ENCODE measurements around the gene ITPKA.

The ITPKA gene

DNA sequence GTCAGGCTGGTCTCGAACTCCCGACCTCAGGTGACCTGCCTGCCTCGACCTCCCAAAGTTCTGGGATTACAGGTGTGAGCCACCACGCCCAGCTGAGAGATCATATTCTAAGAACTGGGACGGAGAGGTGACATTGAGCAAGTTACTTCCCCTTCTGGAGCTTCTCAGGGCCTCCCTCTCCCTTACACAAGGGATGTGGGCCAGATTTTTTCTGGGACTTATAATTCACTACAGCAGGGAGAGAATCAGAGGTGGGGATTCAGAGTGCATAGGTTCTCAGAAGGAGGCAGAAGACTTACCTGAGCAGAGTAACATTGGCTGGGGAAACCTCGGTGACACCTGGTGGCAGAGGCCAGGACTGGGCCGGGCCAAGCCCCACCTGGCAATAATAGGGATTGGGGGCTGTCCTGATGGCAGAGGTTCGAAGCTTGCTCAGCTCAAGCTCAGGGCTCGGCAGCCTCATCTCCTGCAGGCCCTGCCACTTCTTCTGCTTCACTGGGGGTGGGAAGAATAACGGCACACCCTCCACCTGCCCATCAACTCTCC lies 13.2 kb downstream of the ITPKA start:
- Histone ChIP-seq H3K4me1 (peaks cover 40% of the 10 kb centered on the region), H3K27me3 (peaks cover 31% of the 10 kb centered on the region), H3K27ac (no peak overlapping the region), H3K36me3 (no peaks in the 10 kb centered on the region), H3K4me2 (no peak overlapping the region), H3K9me3 (no peaks in the 10 kb centered on the region), H4K20me1 (peaks cover 9% of the 10 kb centered on the region), H3K9ac (no peak overlapping the region), H3K4me3 (no peak overlapping the region)
- no peak for TF ChIP-seq Cebpa-rat (IDR thresholded peaks at IDR 0.05)

DNA sequence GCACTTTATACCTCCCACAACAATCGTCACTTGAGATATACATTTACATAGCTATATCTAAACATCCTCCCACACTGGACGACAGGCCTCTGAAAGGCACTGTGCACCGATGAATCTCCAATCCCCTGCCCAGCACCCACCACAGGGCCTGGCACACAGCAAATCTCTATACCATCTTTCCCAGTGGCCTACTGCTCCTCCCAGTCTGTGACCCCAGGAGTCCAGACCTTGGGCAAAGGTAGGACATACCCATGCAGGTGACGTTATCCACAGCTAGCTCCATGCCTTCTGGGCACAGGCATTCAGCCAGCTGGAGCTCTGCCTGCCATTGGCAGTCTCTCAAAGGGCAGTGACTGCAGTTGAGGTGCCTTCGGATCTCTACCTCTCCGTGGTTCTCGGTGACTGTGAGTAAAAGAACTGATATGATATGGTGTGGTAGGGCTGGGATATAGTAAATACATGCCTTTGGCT lies 14.2 kb downstream of the ITPKA start:
- no peak for TF ChIP-seq Cebpa-rat (IDR thresholded peaks at IDR 0.05)
- no peak overlapping the region for H3K27ac ChIP-seq
- H4K20me1 ChIP-seq, result peaks cover 17% of the 10 kb centered on the region
- no peak overlapping the region for H3K9ac ChIP-seq
- H3K4me2 ChIP-seq, result no peak overlapping the region
- H3K27me3 ChIP-seq, result peaks cover 31% of the 10 kb centered on the region
- no peaks in the 10 kb centered on the region for H3K36me3 ChIP-seq
- H3K9me3 ChIP-seq, result no peaks in the 10 kb centered on the region
- peaks cover 40% of the 10 kb centered on the region for H3K4me1 ChIP-seq
- H3K4me3 ChIP-seq, result no peak overlapping the region

DNA sequence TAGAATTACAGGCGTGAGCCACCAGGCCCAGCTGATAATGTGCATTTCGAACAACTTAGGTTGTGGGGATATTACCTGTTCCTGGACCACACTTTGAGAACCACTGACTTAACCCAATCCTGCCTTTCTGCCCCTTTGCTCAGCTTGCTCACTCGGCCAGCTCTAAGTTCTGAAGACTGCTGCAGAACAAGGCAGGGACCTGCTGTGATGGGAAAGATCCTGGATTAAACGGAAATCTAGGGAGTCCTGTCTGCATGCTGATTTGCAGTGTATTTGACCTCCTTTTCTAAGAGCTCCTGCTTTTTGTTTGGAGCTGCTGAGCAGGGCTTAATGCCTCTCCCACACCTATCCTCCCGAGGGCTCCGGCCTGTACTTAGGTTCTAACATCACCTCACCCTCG lies 17.1 kb downstream of the ITPKA start:
- peaks cover 17% of the 10 kb centered on the region for H4K20me1 ChIP-seq
- peak overlapping the region; percentile 100; the same call in 1 of the 2 replicates for H3K4me2 ChIP-seq
- H3K27me3 ChIP-seq, result peaks cover 29% of the 10 kb centered on the region
- H3K4me1 ChIP-seq, result peaks cover 40% of the 10 kb centered on the region
- H3K36me3 ChIP-seq, result no peaks in the 10 kb centered on the region
- no peak overlapping the region for H3K4me3 ChIP-seq
- TF ChIP-seq Cebpa-rat (IDR thresholded peaks at IDR 0.05), result no peak
- H3K9me3 ChIP-seq, result no peaks in the 10 kb centered on the region
- H3K27ac ChIP-seq, result no peak overlapping the region
- H3K9ac ChIP-seq, result no peak overlapping the region

DNA sequence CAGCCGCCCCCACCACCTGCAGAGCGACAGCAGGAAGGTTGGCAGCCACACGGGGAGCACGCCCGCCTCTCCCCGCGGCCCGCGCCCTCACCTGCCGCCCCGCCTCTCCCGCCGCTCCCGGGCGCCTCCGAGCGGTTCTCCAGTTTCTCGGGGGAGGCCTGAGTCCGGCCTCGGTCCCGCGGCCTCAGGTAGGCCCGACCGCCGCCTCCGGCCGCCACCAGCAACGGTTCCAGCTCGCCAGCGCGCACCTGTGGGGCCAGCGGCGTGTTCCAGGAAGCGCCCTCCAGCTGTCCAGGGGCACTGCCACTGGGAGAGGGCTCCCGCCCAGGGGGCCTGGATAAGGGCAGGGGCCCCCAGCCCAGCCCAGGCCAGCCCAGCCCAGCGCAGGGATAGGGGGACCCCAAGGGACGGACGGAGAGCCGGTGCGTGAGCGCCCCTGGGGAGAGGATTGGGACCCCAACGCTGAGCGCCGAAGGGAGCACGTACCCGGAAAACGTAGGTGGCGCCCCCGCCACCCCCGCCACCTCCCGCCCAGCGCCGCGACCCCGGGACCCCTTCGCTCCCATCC lies 17.7 kb downstream of the ITPKA start:
- Histone ChIP-seq H3K27me3 (peaks cover 29% of the 10 kb centered on the region), H3K9ac (no peak overlapping the region), H3K4me1 (peaks cover 40% of the 10 kb centered on the region), H3K4me3 (no peak overlapping the region; the same call in 1 of the 2 replicates), H4K20me1 (peaks cover 17% of the 10 kb centered on the region), H3K4me2 (peak overlapping the region; percentile 100), H3K36me3 (0 out of 2 replicates have a peak, but pooled peaks cover 2% of the 10 kb centered on the region), H3K27ac (no peak overlapping the region), H3K9me3 (no peaks in the 10 kb centered on the region)
- TF ChIP-seq Cebpa-rat (IDR thresholded peaks at IDR 0.05), result no peak

DNA sequence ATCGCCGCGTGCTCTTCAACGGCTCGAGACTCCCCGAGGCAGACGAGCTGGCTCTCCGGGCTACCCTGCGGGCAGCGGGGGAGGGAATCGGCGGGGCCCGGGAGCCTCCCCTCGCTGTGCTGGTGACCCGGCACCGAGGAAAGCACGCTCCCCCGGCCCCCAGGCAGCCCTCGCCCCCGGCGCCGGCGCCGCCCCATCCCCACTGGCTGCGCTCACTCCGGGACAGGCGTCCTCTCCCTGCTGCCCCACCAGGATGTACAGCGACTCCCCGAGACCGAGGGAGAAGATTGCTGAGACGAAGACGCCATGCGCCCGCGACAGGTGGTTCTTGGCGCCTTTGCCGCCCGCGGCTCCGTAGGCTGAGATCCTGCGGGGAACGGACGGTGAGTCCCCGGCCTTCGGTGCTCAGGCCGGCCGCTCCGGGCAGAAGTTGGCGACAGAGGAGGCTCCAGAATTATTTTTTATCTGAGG lies 18.3 kb downstream of the ITPKA start:
- Histone ChIP-seq H3K36me3 (peaks cover 7% of the 10 kb centered on the region; the same call in 1 of the 2 replicates), H3K27ac (no peak overlapping the region), H3K9me3 (no peaks in the 10 kb centered on the region), H3K4me2 (peak overlapping the region; percentile 100), H3K27me3 (peaks cover 29% of the 10 kb centered on the region), H3K4me1 (peaks cover 40% of the 10 kb centered on the region), H4K20me1 (peaks cover 17% of the 10 kb centered on the region), H3K4me3 (peak overlapping the region; percentile 61), H3K9ac (no peak overlapping the region; the same call in 1 of the 2 replicates)
- TF ChIP-seq Cebpa-rat (IDR thresholded peaks at IDR 0.05), result no peak

DNA sequence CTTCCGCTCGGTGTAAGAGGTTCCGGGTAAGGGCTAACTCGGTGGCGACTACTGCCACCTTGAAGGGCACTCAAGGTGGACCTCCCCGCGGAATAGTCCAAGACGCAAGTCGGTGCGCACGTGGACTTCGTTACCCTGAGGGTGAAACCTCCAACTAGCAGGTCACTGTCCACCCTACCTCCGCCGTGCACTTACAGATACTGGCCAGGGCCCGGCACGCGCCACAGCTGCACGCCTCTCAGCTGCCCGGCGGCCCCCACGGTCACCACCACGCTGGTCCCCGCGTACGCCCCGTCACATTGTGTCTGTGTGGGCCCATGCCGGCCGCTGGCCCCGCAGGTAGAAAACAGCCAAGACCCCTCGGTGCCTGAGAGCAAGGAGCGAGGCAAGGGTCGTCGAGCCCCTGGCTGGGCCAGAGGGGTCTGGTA lies 18.9 kb downstream of the ITPKA start:
- Histone ChIP-seq H3K4me2 (peak overlapping the region; percentile 100), H3K36me3 (peaks cover 13% of the 10 kb centered on the region), H4K20me1 (peaks cover 17% of the 10 kb centered on the region), H3K4me1 (peaks cover 41% of the 10 kb centered on the region), H3K27me3 (peaks cover 29% of the 10 kb centered on the region), H3K9me3 (no peaks in the 10 kb centered on the region), H3K27ac (no peak overlapping the region), H3K4me3 (peak overlapping the region; percentile 61), H3K9ac (peak overlapping the region; percentile 46; the same call in 1 of the 2 replicates)
- no peak for TF ChIP-seq Cebpa-rat (IDR thresholded peaks at IDR 0.05)

DNA sequence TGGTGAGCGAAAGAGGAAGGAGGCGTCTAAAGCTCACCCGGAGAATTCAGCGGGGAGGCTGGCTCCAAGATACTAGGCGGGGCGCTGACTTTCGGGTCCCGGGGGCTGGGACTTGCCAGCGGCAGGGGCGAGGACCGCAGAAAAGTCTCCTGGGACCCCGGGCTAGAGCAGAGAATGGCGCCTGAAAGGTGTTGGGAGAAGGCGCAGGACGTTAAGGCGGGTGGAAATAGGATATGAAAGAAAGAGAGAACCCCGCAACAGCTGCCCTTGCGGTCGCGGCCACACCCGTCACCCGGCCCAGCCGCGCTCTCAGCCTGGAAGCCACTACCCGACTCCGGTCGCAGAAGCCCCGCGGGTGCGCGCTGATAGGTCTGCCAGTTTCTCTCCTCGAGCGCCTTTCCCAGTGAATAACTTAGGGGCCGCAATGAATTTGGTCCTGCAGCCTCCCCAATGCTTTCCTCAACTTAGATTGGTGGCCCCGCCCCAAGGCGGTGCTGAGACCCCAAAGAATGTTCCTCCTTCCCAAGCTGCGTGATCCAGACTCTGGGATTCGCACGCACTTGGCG lies 19.3 kb downstream of the ITPKA start:
- peak overlapping the region; percentile 100 for H3K4me2 ChIP-seq
- H3K36me3 ChIP-seq, result peaks cover 18% of the 10 kb centered on the region
- peaks cover 29% of the 10 kb centered on the region for H3K27me3 ChIP-seq
- H3K4me1 ChIP-seq, result peaks cover 46% of the 10 kb centered on the region
- TF ChIP-seq Cebpa-rat (IDR thresholded peaks at IDR 0.05), result no peak
- H3K4me3 ChIP-seq, result peak overlapping the region; percentile 61
- peak overlapping the region; percentile 46; the same call in 1 of the 2 replicates for H3K9ac ChIP-seq
- peaks cover 17% of the 10 kb centered on the region for H4K20me1 ChIP-seq
- no peak overlapping the region; the same call in 1 of the 2 replicates for H3K27ac ChIP-seq
- H3K9me3 ChIP-seq, result no peaks in the 10 kb centered on the region

DNA sequence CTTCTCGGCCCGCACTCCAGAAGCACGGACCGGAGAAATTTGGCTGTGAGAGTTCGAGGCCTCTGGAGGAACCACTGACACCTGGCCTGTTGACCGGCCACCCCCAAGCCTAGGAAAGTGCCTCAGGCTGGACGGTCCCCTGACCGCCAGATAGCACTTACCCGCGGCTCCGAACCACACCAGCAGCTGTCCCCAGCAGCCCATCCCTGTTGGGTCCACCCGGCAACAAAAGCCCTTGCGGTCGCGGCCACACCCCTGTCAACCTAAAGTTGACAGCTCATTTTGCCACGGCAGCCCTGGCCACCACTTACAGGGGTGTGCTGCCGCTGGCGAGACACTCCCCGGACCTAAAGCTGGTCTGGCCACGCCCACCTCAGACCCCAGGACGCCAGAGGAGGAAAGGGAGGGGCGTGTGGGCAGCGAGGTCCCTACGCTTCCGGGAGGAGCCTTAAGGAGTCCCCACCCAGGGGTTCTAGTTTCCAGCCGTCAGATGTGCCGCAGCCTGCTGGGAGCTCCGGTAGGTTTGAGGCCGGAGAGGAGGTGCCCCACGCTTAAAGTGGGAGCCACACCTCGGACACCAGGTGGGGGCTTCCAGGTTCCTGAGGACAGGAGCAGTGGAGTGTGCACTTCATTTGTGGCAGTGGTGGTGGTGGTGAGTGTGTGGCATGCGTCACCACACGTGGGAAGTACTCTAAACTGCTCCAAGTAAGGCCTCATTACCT lies 20.0 kb downstream of the ITPKA start, which contains the start of gene LTK:
LTK (minus strand) TSS at position 322 of the 722 bp plus-strand sequence; CDS start at position 204, 118 bp downstream.
- H3K36me3 ChIP-seq, result peaks cover 23% of the 10 kb centered on the region
- peak within 1 kb of the TSS; percentile 46; the same call in 1 of the 2 replicates for H3K9ac ChIP-seq
- no peak for TF ChIP-seq Cebpa-rat (IDR thresholded peaks at IDR 0.05)
- H4K20me1 ChIP-seq, result peaks cover 17% of the 10 kb centered on the region
- no peaks in the 10 kb centered on the region for H3K9me3 ChIP-seq
- H3K4me1 ChIP-seq, result peaks cover 50% of the 10 kb centered on the region
- H3K4me3 ChIP-seq, result peak within 1 kb of the TSS; percentile 61
- peak within 1 kb of the TSS; percentile 100 for H3K4me2 ChIP-seq
- H3K27ac ChIP-seq, result no peak within 1 kb of the TSS; the same call in 1 of the 2 replicates
- peaks cover 29% of the 10 kb centered on the region for H3K27me3 ChIP-seq

DNA sequence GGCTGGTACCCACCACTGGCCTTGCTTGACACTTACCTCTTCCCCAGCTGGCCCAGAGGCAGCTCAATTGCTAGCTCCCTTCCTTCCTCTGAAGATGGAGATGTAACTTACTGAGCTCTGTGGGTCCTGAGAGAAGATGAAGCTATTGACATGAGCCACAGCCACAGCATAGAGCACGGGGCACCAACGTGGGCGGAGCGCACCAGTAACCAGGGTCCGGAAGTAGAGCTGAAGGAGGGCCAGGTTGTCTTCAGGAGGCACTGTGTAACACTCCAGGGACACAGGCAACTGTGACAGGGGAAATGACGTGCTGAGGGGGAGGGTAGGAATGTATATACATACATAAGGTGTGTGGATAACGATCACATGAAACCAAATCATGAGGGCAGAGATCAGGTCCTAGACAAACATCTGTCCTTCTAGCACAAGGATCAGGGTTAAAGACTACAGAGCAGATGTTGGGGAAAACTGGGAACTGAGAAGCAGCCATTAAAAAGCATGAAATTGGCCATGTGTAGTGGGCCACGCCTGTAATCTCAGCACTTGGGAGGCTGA lies 24.3 kb downstream of the ITPKA start:
- Histone ChIP-seq H3K4me1 (peaks cover 26% of the 10 kb centered on the region), H3K27ac (no peak overlapping the region), H3K36me3 (peaks cover 52% of the 10 kb centered on the region), H3K4me2 (no peak overlapping the region), H4K20me1 (no peaks in the 10 kb centered on the region), H3K9ac (no peak overlapping the region), H3K9me3 (no peaks in the 10 kb centered on the region), H3K27me3 (peaks cover under 1% of the 10 kb centered on the region; the same call in 1 of the 2 replicates), H3K4me3 (no peak overlapping the region)
- no peak for TF ChIP-seq Cebpa-rat (IDR thresholded peaks at IDR 0.05)

Data from BLaER1 (cell line).